HG03354 (cell line): ENCODE measurements around the gene PCDH1.
"Not testable (repeated sequence)": the region's sequence is repeated elsewhere in the genome, so short reads cannot be mapped to it uniquely, and the experiment has no call there.

Source experiments
- ATAC-seq: cut with Tn5 transposase; IDR thresholded peaks from one replicate; pipeline ENCODE4 v1.9.1; 2021; ENCODE audit warnings: mild to moderate bottlenecking; ENCODE audit not compliant: unreplicated experiment, poor library complexity, severe bottlenecking

Gene PCDH1

GRCh38 chr5:141902015-141902814 lies 24.0 kb upstream of the PCDH1 start:
- ATAC-seq, result no peak

GRCh38 chr5:141898448-141899049 lies 20.3 kb upstream of the PCDH1 start:
- ATAC-seq, result no peak

- no peak for ATAC-seq
Measured at GRCh38 chr5:141897425-141897824, 19.2 kb upstream of the PCDH1 start.

GRCh38 chr5:141890429-141890828 lies 12.2 kb upstream of the PCDH1 start:
- ATAC-seq, result not testable (repeated sequence)

DNA sequence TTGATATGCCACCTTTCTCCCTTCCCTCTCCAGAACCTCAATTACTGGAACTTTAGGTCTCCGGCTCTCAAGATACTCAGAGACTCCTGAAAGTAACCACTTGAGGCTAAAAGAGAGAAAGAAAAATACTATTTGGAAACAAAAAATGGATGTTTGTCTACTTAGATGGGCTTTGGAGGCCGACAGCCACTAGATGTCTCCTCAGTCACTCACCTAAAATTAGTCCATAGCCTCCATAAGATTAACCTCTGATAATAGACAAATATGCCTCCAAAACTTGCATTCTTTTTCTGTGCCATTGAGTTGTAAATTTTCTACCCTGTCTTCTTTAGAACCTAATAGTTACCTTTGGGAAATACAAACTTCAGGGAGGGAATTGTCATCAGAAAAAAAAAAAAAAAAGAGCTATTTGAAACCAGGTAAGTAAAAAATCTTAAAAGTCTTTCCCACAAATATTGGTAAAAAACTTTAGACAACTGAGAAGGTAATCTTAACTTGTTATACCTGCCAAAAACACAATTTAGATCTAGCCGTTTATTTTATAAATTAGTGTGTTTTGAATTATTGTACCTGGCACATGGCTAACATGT lies 11.2 kb upstream of the PCDH1 start:
- no peak for ATAC-seq

DNA sequence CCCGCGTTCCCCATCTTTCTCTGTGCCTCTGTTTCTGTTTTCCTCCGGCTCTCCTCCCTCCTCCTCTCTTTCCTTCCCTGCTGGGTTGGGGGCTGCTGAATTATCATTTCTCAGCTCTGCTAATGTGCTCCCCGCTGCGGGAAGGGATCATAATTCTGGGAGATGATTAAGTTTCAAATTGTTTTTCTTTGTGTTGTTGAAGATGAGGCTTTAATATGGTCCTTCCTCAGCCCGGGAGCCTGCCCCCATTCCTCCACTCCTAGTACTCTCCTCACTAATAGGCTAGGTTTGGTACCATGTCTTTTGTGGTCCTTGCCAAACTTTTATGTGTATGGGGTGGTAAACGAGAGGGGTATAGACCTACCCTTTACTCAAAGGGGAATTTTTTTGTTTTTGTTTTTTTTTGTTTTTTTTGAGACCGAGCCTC lies 5.7 kb upstream of the PCDH1 start:
- ATAC-seq, result no peak

DNA sequence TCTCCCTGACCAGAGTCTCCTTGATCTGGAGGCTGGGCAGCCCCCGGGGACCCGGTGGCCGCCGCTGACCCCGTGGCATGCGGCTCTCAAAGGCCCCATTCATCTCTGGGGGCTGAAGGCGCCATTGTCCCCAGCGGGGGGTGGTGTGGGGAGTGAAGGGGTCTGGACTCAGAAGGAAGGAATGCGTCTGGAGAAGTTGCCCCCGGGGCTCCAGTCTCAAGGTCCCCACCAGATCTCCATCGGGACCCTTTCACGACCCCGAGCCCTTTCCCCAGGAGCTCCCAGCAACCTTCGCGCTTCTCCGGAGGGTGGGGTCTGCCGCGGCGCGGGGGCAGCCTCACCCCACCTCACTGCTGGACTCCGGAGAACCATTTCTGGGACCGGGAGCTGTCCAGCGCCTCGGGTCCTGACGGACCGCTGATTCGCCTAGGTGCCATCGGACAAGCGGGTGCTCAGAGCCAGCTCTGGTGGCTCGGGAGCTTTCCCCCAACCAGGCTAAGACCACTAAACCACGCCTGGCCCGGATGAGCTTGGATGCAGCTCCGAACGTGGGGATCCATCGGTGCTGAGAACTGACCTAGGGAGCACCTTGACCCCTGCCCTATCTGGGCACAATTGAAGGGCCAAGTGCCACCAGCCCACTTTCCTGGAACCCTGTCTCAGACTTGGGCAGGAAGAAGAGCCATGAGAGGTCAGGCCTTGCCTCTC lies 5.1 kb upstream of the PCDH1 start:
- no peak for ATAC-seq

DNA sequence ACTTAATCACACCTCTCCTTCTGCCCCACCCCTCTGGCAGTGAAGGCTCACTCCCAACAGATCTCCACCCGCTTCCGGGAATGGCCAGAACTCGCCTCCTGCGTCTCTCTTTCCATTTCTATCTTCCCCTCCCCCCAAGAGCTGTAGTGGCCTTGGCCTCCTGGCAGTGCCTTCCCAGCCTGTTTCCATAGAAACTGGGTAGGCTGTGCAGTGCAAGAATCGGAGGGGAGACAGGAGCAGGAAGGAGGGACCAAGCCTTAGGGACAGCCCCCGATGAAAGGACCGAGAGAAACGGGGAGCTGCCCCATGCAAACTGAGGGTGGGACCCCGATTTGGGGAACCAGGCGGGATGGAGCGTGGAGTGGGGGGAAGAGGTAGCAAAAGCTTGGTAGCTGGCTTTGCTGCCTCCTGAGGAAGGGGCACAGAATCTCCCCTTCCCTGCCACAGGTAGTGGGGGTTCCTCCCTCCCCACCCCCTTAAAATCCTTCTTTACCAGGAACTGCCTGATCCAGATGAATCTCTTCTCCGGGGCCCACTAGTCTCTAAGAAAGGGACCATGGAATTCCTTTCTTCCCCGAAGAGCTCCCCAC lies 4.5 kb upstream of the PCDH1 start:
- no peak for ATAC-seq

DNA sequence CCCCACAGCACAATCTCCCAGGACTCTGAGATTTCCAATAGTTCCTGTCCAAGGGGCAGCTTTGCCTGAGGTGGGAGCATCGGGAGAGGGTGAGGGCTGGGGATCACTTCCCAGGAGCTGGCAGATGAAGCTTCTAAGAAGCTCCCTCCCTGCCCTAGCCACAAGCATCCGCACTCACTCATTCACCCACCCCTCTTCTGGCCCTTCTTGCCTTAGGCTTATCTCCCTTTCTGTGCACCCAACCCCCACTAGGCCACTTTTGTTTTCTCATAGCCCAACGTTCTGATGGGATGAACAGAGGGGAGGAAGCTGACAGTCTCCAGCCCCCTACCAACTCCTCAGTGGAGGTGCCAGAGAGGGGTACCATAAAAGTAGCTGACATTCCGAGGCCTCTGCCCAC lies 3.7 kb upstream of the PCDH1 start:
- no peak for ATAC-seq

DNA sequence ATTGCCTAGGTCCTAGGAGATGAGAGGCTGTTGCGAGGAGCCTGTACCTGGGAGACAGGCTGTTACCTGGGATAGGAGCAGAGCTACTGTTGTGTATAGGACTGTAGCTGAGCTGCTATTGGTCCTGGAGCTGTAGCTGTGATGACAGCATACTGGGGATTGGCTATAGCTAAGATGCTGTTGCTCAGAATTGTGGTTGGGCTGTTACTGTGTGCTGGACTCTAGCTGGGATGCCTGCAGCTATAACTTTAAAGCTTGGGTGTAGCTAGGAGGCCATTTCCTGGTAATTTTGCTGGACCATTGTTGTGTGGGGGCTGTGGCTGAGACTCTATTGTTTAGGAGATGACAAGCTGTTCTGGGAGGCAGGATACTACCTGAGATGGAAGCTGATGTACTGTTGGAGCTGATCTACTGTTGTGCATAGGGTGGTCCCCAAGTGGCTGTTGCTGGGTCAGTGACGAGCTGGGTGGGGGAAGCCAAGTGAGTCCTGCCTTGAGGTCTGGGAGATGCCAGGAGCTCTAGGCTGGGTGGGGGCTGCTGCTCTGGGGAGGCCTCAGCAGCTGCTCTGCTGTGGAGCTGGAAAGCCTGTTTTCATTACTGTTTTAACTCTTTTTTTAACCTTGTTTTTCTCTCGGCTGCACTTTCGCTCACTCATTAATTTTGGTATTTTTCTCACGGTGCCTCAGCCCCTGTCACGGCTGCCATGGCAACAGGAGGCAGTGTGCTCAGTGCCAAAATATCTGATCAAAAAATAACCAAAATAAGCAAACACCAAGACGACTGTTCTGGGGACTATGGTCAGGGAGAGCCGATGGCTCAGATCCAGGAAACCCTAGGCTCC lies 3.0 kb upstream of the PCDH1 start:
- ATAC-seq, result no peak

DNA sequence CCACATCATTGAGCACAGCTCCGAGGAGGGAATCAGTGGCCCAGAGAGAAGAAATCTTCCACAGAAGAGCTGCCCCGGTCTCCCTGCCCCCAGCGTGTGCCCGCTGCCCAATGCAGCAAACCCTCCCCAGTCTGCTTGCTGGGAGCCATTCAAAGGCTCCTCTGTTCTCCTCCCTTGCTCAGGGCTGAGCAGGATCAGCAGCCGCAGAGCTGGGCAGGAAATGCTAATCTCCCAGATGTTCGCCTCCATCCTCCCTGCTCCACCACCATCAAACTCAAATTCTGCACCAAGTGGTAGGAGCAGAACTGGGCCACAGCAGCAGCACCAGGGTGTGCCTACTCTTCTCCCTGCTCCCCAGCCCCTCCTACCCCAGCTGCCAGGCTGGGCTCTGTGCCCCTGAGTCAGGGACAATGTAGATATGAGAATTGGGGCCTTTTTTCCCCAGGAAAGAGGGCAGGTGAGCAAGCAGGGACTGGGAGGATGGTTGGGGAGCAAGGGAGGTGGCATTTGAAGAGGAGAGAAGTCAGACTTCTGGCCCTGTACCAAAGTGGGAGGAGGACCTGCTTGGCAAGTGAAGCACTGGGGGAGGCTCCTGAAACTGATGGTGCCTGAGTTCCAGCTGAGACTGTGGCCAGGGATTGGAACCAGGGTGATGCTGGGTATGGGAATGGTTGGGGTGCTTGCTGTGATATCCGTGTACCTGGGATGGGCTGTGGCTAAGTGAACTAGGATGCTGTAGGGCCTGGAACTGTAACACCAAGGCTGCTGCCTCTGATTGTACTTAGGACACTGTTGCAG lies 1.9 kb upstream of the PCDH1 start:
- no peak for ATAC-seq

- no peak for ATAC-seq
Measured at GRCh38 chr5:141879426-141879759, 1.2 kb upstream of the PCDH1 start.

DNA sequence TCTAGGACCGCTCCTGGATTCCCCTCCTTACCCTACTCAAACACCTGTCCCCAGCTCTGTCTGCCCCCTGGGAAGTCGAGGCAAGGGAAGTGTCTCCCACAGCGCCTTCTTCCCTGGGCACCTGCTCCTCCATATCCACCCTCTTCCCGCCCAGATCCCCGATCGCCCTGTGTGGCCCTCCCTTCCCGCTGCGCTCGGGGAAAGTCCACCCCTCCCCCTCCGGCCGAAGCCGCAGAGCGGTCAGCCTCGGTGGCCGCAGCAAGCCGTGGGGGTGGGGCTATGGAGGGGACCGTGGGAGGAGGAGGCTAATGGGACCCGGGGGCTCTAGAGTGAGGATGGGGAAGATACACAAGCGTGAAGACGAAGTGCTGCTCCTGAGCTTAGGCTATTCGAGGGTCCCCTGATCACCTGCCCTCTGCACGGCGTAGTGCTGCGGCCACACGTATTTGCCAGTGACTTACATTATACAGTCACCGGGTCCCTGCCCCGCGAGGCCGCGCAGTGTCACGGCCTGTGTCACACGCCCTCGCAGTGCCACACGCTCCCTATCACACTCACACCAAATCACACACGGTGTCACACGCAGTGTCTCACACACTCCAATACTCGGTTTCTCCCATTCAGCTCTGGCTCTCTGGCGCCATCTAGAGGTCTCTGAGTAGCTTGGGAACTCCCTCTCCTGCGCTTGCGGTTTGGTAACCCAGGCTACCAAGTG lies 658 bp upstream of the PCDH1 start:
- ATAC-seq, result peak; percentile 79

DNA sequence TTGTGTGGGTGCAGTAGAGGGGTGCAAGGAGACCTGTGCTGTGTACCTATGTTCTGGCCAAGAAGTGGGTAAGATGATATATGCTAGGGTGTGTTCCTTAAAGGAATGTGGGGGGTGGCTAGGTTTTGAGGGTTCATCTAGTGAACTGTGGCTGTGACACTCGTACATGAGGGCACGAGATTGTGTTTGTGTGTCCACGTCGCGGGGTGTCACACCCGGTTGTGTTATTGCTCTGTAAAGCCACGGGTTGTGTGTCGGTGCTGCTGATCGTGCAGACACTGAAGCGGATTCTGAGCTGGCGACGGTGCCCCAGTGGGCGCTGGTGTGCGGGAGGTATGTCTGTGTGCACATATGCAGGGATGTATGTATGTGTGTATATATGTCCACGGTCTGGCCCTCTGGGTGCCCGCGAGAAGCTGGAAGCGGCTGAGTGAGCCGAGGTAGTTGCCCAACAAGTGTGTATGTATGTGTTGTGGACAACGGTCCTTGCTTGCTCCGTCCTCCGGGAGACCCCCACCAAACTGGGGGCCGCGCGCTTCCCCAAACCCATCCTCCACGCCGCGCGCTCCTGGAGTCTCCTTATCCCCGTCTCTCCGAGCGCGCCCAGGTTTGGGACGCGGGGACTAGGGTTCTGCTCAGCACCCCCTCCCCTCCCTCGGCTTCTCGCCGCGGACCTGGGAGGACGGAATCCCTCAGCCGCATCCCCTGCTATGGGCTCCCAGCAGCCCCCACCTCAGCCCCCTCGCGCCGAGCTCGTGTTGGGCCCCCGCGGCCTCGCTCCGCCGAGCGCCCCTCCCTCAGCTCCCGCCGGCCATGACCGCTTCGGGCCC lies 639 bp downstream of the PCDH1 start:
- no peak for ATAC-seq

- ATAC-seq, result no peak
Measured at GRCh38 chr5:141876628-141877355, 1.4 kb downstream of the PCDH1 start.

- ATAC-seq, result no peak
Measured at GRCh38 chr5:141875795-141876627, 2.2 kb downstream of the PCDH1 start.
